Upper lobe of left lung (tissue), 4 donors: ENCODE measurements around the gene GOLPH3L.
"Not testable (repeated sequence)": the region's sequence is repeated elsewhere in the genome, so short reads cannot be mapped to it uniquely, and the experiment has no call there.

Experiments
- CTCF ChIP-seq, 6 experiments: fragments of 450-650 bp in 4 of 6; fragments of 200-600 bp in 2 of 6; sonication (generic) in 2 of 6; IDR thresholded peaks; one replicate each; pipeline ENCODE4 v1.5.1; 2016 to 2019; ENCODE audit warnings: antibody characterized with exemption in 6 of 6
- EP300 ChIP-seq, 4 donors: sonication (generic); formaldehyde crosslinking; IDR thresholded peaks; one replicate each; pipeline ENCODE4 v1.5.1; 2017; ENCODE audit warnings: antibody characterized with exemption in 4 of 4, control low read depth in 2 of 4
- POLR2A ChIP-seq, 4 donors: fragments of 450-650 bp; IDR thresholded peaks; one replicate each; pipeline ENCODE4 v1.5.1; 2016 to 2017; ENCODE audit warnings: antibody characterized with exemption in 4 of 4, mild to moderate bottlenecking in 2 of 4
- POLR2AphosphoS5 ChIP-seq, 2 donors: sonication (generic); formaldehyde crosslinking; IDR thresholded peaks; one replicate each; pipeline ENCODE4 v1.5.1; 2017; ENCODE audit warnings: antibody characterized with exemption in 2 of 2

- TF ChIP-seq POLR2A, CTCF, POLR2AphosphoS5, EP300 (IDR thresholded peaks at IDR 0.05): not testable (repeated sequence)
Observed at GRCh38 chr1:150602372-150602771, 94.6 kb downstream of the GOLPH3L start.
